HG03460 (cell line): Measurements from ENCODE around the gene SURF2.

ENCODE experiments used
- ATAC-seq: cut with Tn5 transposase; IDR thresholded peaks from one replicate; pipeline ENCODE4 v1.9.1; 2021; ENCODE audit not compliant: unreplicated experiment

The SURF2 gene

GRCh38 chr9:133397370-133397769 lies 41.0 kb downstream of the SURF2 start:
- no peak for ATAC-seq

- no peak for ATAC-seq
Measured at GRCh38 chr9:133397895-133398294, 41.5 kb downstream of the SURF2 start.

GRCh38 chr9:133400292-133400691 lies 43.9 kb downstream of the SURF2 start:
- ATAC-seq: no peak

- ATAC-seq: no peak
Measured at GRCh38 chr9:133401588-133401987, 45.2 kb downstream of the SURF2 start.

GRCh38 chr9:133402689-133403088 lies 46.3 kb downstream of the SURF2 start:
- ATAC-seq: no peak

GRCh38 chr9:133403766-133404453 lies 47.6 kb downstream of the SURF2 start:
- ATAC-seq: no peak

GRCh38 chr9:133404454-133405002 lies 48.2 kb downstream of the SURF2 start:
- ATAC-seq: no peak

- no peak for ATAC-seq
Measured at GRCh38 chr9:133405508-133406438, 49.4 kb downstream of the SURF2 start.

GRCh38 chr9:133406480-133407307 lies 50.3 kb downstream of the SURF2 start:
- no peak for ATAC-seq

GRCh38 chr9:133408042-133408441 lies 51.7 kb downstream of the SURF2 start:
- ATAC-seq: no peak
